PC-9 (cell line): Measurements from ENCODE around the gene FANCM. TPM values are rescaled to one million over a fixed set of nuclear protein-coding genes. Genes with fewer than 3 reads are reported as not detected.

Source experiments
- BruUV-seq: library from RNA; stranded (reverse); fragments of 400-500 nt; replicated peaks from 2 replicates; lab custom pipeline; 2021; lab: Mats Ljungman, UMichigan
- CTCF ChIA-PET: fragments of 300-600 bp; sonication (Branson Sonifier 250); formaldehyde crosslinking; loops from one replicate; lab custom pipeline; 2022; ENCODE audit warnings: antibody characterized with exemption; lab: Charles Lee
- POLR2A ChIA-PET: fragments of 300-600 bp; sonication (Branson Sonifier 250); formaldehyde crosslinking; loops from one replicate; lab custom pipeline; 2022; ENCODE audit warnings: antibody characterized with exemption; ENCODE audit not compliant: unreplicated experiment; lab: Charles Lee
- DNase-seq, 2 experiments: peaks; one replicate each; pipeline versions ENCODE4 v3.0.0 to v3.0.0-alpha.2; 2015 to 2022; ENCODE audit warnings: mixed read lengths in 1 of 2
- H2AFZ ChIP-seq: fragments of 200-600 bp; sonication (generic); 2 replicates; pipeline ENCODE4 v1.8.1; 2017; ENCODE audit warnings: antibody characterized with exemption
- H3F3A ChIP-seq: fragments of 200-600 bp; sonication (generic); 2 replicates; pipeline ENCODE4 v1.8.1; 2017; ENCODE audit warnings: antibody characterized with exemption, mild to moderate bottlenecking, low read depth; ENCODE audit not compliant: insufficient read depth
- H3K27ac ChIP-seq: fragments of 200-600 bp; sonication (generic); 2 replicates; pipeline ENCODE4 v1.6.1; 2016; ENCODE audit warnings: mixed run types
- H3K27me3 ChIP-seq: fragments of 200-600 bp; sonication (generic); 2 replicates; pipeline ENCODE4 v1.6.1; 2016; ENCODE audit warnings: low read depth, mixed run types; ENCODE audit not compliant: insufficient read depth
- H3K36me3 ChIP-seq: fragments of 200-600 bp; sonication (generic); 2 replicates; pipeline ENCODE4 v1.6.1; 2016; ENCODE audit warnings: low read depth, mixed run types
- H3K4me1 ChIP-seq: fragments of 200-600 bp; sonication (generic); replicated peaks from 2 replicates; pipeline ENCODE4 v1.6.1; 2016; ENCODE audit warnings: mixed run types; ENCODE audit not compliant: insufficient read depth
- H3K4me2 ChIP-seq: fragments of 200-600 bp; sonication (generic); 2 replicates; pipeline ENCODE4 v1.6.1; 2017; ENCODE audit warnings: mixed run types
- H3K4me3 ChIP-seq: fragments of 200-600 bp; sonication (generic); 2 replicates; pipeline ENCODE4 v1.6.1; 2016; ENCODE audit warnings: mixed run types
- H3K79me2 ChIP-seq: fragments of 200-600 bp; sonication (generic); 2 replicates; pipeline ENCODE4 v1.6.1; 2017; ENCODE audit warnings: low read depth, mixed run types
- H3K9me2 ChIP-seq: fragments of 200-600 bp; sonication (generic); 2 replicates; pipeline ENCODE4 v1.8.1; 2017; ENCODE audit warnings: mild to moderate bottlenecking; ENCODE audit not compliant: insufficient read depth
- H3K9me3 ChIP-seq: fragments of 200-600 bp; sonication (generic); 2 replicates; pipeline ENCODE4 v1.8.1; 2016; ENCODE audit warnings: low read depth; ENCODE audit not compliant: insufficient read depth
- H4K20me1 ChIP-seq: fragments of 200-600 bp; sonication (generic); 2 replicates; pipeline ENCODE4 v1.8.1; 2017; ENCODE audit not compliant: insufficient read depth
- EZH2 ChIP-seq: fragments of 200-600 bp; sonication (generic); IDR thresholded peaks from 2 replicates; pipeline ENCODE4 v1.8.0; 2017; ENCODE audit warnings: antibody characterized with exemption, low read depth
- intact Hi-C: fragments of 100-400 bp; cut with micrococcal nuclease; formaldehyde crosslinking; loops from one replicate; pipeline ENCODE4 v1.10.0; 2022; ENCODE audit not compliant: unreplicated experiment
- total RNA-seq: library from RNA; stranded (reverse); gene quantifications from 2 replicates; pipeline ENCODE4 v1.2.3, GENCODE V29; 2021
- TF ChIP-seq, protein P1 (sequence below): fragments of 200-600 bp; sonication (generic); conservative IDR thresholded peaks from 2 replicates; pipeline ENCODE4 v1.6.1; 2017; ENCODE audit warnings: mixed run types, antibody characterized with exemption, mild to moderate bottlenecking, moderate library complexity

FANCM gene
- total RNA-seq, 1 experiment from 2014 or later: 9.9 TPM

DNA sequence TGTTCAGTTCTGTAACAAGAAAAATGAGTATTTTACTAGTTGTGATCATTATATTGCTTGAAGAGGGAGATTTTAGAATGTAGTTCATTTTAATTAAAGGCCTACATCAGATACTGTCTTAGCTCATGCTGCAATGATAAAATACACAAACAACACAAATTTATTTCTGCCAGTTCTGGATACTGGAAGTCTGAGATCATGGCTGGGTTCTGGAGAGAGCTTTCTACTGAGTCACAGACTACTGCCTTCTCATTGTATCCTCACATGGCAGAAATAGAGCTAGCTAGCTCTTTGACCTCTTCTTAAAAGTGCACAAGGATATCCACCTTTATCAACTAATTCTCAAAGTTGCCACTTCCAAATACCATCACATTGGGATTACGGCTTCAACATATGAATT lies 63.5 kb downstream of the FANCM start:
- no peak overlapping the region for H2AFZ ChIP-seq
- intact Hi-C loops: no loop called here
- POLR2A ChIA-PET: interaction anchor here (0.5 kb wide), 1 partner anchor 33 kb away, joined by 3 read pairs; no protein-coding TSS in a partner anchor

DNA sequence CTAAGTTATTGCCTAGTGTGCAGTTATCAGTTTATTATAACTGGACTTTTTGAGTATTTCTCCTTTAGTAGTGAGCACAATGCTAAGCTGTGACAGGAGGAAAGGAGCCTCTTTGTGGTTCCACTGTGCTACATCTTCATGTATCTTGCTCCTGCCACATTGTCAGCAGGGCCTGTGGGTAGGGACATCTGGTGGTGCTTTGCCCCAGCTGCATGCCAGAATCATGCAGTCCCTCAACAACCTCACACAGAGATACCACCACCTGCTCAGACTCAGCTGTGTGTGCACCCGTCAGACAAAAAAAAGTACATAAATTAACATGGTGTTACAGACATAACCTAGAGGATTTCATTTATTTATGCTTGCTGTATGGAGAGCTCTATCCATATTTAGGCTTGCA lies 66.2 kb downstream of the FANCM start:
- no TSS peak for BruUV-seq
- H3K36me3 ChIP-seq: peaks cover 9% of the 10 kb centered on the region; the same call in 1 of the 2 replicates
- no peaks in the 10 kb centered on the region for H4K20me1 ChIP-seq
- H3K79me2 ChIP-seq: no peaks in the 10 kb centered on the region
- no peaks in the 10 kb centered on the region for H3K27me3 ChIP-seq
- no peaks in the 10 kb centered on the region for H3K4me1 ChIP-seq
- H2AFZ ChIP-seq: no peak overlapping the region
- intact Hi-C loops: loop anchor here (10.0 kb wide), 1 partner anchor 287 kb away; no protein-coding TSS in a partner anchor
- ChIA-PET POLR2A (no interaction called here), CTCF (no interaction called here)
- H3K4me2 ChIP-seq: no peak overlapping the region
- H3K27ac ChIP-seq: no peak overlapping the region
- H3K4me3 ChIP-seq: no peak overlapping the region
- DNase-seq: no peak
- H3F3A ChIP-seq: peaks cover 16% of the 10 kb centered on the region
- no peaks in the 10 kb centered on the region for H3K9me3 ChIP-seq
- TF ChIP-seq EZH2: no peak
- TF ChIP-seq, protein P1, sequence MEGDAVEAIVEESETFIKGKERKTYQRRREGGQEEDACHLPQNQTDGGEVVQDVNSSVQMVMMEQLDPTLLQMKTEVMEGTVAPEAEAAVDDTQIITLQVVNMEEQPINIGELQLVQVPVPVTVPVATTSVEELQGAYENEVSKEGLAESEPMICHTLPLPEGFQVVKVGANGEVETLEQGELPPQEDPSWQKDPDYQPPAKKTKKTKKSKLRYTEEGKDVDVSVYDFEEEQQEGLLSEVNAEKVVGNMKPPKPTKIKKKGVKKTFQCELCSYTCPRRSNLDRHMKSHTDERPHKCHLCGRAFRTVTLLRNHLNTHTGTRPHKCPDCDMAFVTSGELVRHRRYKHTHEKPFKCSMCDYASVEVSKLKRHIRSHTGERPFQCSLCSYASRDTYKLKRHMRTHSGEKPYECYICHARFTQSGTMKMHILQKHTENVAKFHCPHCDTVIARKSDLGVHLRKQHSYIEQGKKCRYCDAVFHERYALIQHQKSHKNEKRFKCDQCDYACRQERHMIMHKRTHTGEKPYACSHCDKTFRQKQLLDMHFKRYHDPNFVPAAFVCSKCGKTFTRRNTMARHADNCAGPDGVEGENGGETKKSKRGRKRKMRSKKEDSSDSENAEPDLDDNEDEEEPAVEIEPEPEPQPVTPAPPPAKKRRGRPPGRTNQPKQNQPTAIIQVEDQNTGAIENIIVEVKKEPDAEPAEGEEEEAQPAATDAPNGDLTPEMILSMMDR: no peak
- H3K9me2 ChIP-seq: no peaks in the 10 kb centered on the region

More for the DNA sequence above, 63.5 kb downstream of the FANCM start:
- Histone ChIP-seq H3K36me3 (no peaks in the 10 kb centered on the region; the same call in 1 of the 2 replicates), H3K9me3 (no peaks in the 10 kb centered on the region), H3K27me3 (no peaks in the 10 kb centered on the region), H3F3A (peaks cover 16% of the 10 kb centered on the region), H4K20me1 (no peaks in the 10 kb centered on the region), H3K79me2 (no peaks in the 10 kb centered on the region), H3K4me1 (no peaks in the 10 kb centered on the region), H3K27ac (no peak overlapping the region), H3K4me3 (no peak overlapping the region), H3K4me2 (no peak overlapping the region), H3K9me2 (no peaks in the 10 kb centered on the region)
- DNase-seq: no peak
- TF ChIP-seq, protein P1: no peak
- no peak for TF ChIP-seq EZH2
- BruUV-seq: TSS peak; percentile 19
- CTCF ChIA-PET: no interaction called here

DNA sequence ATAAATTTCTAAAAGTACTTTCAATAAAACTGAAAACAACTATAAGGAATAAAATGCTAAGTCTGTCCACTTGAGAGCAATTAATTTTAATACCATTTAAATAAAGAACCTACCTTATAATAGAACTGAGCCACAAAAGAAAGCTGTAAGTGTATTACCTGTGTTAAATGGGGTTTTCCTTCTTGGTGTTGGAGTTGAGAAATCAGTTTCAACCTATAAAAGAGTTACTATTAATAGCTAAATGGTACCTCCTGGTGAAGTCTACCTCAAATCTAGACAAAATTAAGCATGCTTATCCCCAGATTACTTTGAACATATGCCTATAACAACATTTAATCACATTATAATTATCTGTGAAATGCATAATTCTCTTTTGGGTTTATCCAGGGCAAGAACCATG lies 68.5 kb downstream of the FANCM start:
- intact Hi-C loops: loop anchor here (10.0 kb wide), 1 partner anchor 289 kb away; no protein-coding TSS in a partner anchor
- H3K4me3 ChIP-seq: no peak overlapping the region
- H3K27ac ChIP-seq: no peak overlapping the region; the same call in 1 of the 2 replicates
- H3K9me3 ChIP-seq: no peaks in the 10 kb centered on the region
- no peak overlapping the region for H2AFZ ChIP-seq
- H3K4me2 ChIP-seq: no peak overlapping the region
- no peak for TF ChIP-seq EZH2
- TF ChIP-seq, protein P1: no peak
- POLR2A ChIA-PET: interaction anchor here (0.7 kb wide), 1 partner anchor 15 kb away, joined by 10 read pairs; no protein-coding TSS in a partner anchor
- DNase-seq: no peak
- H3K79me2 ChIP-seq: no peaks in the 10 kb centered on the region
- no TSS peak for BruUV-seq
- peaks cover 9% of the 10 kb centered on the region; the same call in 1 of the 2 replicates for H3K36me3 ChIP-seq
- H3K4me1 ChIP-seq: no peaks in the 10 kb centered on the region
- CTCF ChIA-PET: no interaction called here
- no peaks in the 10 kb centered on the region for H4K20me1 ChIP-seq
- no peaks in the 10 kb centered on the region for H3K9me2 ChIP-seq
- H3K27me3 ChIP-seq: no peaks in the 10 kb centered on the region
- H3F3A ChIP-seq: peaks cover 13% of the 10 kb centered on the region
